Muscle of leg (tissue), 11 donors: ENCODE results near the gene PGA5. TPM values are rescaled to one million over a fixed set of nuclear protein-coding genes. Genes with fewer than 3 reads are reported as not detected.

Experiments
- DNase-seq: peaks from one replicate; pipeline ENCODE4 v3.0.0; 2013
- H3K27ac ChIP-seq: one replicate; pipeline ENCODE4 v1.5.1; 2013; ENCODE audit warnings: mild to moderate bottlenecking, low read length, control low read depth
- H3K27me3 ChIP-seq: one replicate; pipeline ENCODE4 v1.6.1; 2013; ENCODE audit warnings: low read length; ENCODE audit not compliant: control insufficient read depth, insufficient read depth
- H3K36me3 ChIP-seq: one replicate; pipeline ENCODE4 v1.6.1; 2013; ENCODE audit warnings: low read length; ENCODE audit not compliant: control insufficient read depth, insufficient read depth
- H3K4me1 ChIP-seq: one replicate; pipeline ENCODE4 v1.6.1; 2013; ENCODE audit warnings: low read length; ENCODE audit not compliant: control insufficient read depth, insufficient read depth
- H3K4me3 ChIP-seq: one replicate; pipeline ENCODE4 v1.5.1; 2013; ENCODE audit warnings: low read length, control low read depth
- H3K9me3 ChIP-seq: replicated peaks from 2 replicates; pipeline ENCODE4 v1.6.1; 2013; ENCODE audit warnings: low read depth, low read length; ENCODE audit not compliant: control insufficient read depth
- WGBS: methylation state at CpG from one replicate; pipeline ENCODE4 v1.1.5; 2013; ENCODE audit warnings: missing lambda C conversion rate; ENCODE audit not compliant: insufficient coverage; 5-methylcytosine and 5-hydroxymethylcytosine counted together
- polyA plus RNA-seq, 8 donors: library from polyadenylated mRNA; unstranded; fragments of 120-200 nt; gene quantifications; one replicate each; pipeline versions ENCODE4 v1.2.1 to v1.2.3, GENCODE V29; 2013; ENCODE audit warnings: inconsistent platforms in 1 of 8, low replicate concordance in 1 of 8; ENCODE audit not compliant: insufficient read length in 8 of 8, insufficient read depth in 1 of 8
- total RNA-seq: library from RNA; stranded (reverse); fragments of 120-200 nt; gene quantifications from one replicate; pipeline ENCODE4 v1.2.4, GENCODE V29; 2013

Gene PGA5
- total and polyA plus RNA-seq, 9 donors: 0.27 to 2.1 (median 1.1) TPM; not detected in 1

DNA sequence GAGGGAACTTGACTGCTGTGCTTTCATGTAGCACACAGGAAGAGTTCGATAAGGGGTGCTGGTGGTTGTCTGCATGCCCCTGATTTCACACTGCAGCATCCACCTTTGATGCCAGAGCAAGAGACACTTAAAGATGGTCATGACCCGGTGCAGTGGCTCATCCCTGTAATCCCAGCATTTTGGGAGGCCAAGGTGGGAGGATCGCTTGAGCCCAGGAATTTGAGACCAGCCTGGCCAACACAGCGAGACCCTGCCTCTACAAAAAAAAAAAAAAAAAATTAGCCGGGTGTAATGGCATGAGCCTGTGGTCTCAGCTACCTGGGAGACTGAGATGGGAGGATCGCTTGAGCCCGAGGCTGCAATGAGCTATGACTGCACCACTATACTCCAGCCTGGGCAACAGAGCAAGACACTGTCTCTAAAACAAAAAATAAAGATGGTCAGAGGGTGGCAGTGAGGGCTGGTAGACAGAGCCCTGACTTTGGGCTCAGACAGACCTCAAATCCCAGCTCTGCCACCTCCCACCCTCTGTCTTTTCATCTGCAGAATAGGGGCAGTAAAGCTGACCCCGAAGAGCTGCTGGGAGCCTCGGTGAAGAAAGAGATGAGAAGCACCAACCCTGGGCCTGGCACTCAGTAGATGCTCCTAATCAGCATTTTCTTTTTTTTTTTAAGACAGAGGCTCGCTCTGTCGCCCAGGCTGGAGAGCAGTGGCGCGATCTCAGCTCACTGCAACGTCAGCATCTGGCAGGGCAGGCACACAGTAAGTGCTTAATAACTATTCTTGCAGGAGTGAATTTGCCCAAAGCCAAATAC lies 36.4 kb downstream of the PGA5 start:
- Histone ChIP-seq H3K4me3 (no peak overlapping the region), H3K36me3 (peaks cover 21% of the 10 kb centered on the region), H3K27me3 (no peaks in the 10 kb centered on the region), H3K4me1 (peaks cover 3% of the 10 kb centered on the region), H3K9me3 (no peaks in the 10 kb centered on the region), H3K27ac (no peak overlapping the region)
- no peak for DNase-seq
- WGBS: 68% methylated on average over 9 of the region's 14 CpGs

DNA sequence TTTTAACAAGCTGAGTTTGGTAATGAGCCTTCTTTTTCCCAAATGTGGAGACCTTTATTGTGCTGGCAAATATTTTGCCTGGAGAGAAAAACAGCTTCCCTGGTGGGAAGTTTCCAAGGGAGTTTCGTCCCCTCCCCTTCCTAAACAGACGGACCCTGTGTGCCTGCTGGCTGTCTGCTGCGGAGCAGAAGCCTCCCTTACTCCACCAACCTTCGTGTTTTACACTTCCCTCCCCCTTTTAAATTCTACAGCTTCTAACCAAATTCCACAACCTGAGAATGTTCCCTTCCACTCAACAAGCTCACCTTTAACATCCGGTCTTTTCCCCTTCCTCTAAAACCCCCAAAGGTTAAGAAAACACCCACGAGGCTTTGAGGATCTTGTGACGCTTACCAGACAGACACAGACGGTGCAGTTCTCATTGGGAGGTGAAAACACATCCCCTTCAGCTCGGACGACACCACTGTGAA lies 37.1 kb downstream of the PGA5 start:
- 36% methylated on average over 6 of the region's 10 CpGs for WGBS

DNA sequence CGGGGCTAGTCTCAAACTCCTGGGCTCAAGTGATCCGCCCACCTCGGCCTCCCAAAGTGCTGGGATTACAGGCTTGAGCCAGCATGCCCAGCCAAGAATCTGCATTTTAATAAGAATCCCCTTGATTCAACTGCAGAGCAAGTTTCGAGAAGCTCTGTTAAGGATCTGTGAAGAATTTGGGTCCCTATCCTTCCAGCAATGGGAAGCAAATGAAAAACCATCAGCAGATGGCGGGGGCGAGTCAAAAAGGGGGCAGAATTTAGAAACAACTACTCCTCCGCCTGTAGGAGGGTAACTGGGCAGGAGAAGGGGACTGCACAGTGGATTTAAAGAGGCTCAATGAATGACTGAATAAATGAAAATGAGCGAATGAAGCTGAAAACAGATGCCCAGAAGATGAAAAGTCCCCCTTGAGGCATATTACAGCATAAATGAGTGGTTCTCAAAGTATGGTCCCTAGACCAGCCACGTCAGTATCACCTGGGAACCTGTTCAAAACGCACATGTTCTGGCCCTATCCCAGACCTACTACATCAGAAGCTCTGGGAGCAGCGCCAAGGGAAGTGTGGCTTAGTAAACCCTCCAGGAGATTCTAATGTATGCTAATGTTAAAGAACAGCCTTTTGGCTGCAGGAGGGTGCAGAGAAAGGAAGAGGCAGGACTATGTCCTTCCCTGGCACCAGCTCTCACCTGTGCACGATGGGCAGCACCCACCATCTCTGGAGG lies 39.1 kb downstream of the PGA5 start:
- H3K36me3 ChIP-seq: peaks cover 22% of the 10 kb centered on the region
- no peak overlapping the region for H3K27ac ChIP-seq
- WGBS: 50% methylated on average over 5 of the region's 12 CpGs
- no peaks in the 10 kb centered on the region for H3K27me3 ChIP-seq
- H3K4me3 ChIP-seq: no peak overlapping the region
- DNase-seq: no peak
- no peaks in the 10 kb centered on the region for H3K4me1 ChIP-seq
- H3K9me3 ChIP-seq: no peaks in the 10 kb centered on the region

More for the DNA sequence above, 37.1 kb downstream of the PGA5 start:
- Histone ChIP-seq H3K27ac (no peak overlapping the region), H3K27me3 (no peaks in the 10 kb centered on the region), H3K36me3 (peaks cover 21% of the 10 kb centered on the region), H3K4me1 (peaks cover 2% of the 10 kb centered on the region), H3K4me3 (no peak overlapping the region), H3K9me3 (no peaks in the 10 kb centered on the region)
- no peak for DNase-seq

DNA sequence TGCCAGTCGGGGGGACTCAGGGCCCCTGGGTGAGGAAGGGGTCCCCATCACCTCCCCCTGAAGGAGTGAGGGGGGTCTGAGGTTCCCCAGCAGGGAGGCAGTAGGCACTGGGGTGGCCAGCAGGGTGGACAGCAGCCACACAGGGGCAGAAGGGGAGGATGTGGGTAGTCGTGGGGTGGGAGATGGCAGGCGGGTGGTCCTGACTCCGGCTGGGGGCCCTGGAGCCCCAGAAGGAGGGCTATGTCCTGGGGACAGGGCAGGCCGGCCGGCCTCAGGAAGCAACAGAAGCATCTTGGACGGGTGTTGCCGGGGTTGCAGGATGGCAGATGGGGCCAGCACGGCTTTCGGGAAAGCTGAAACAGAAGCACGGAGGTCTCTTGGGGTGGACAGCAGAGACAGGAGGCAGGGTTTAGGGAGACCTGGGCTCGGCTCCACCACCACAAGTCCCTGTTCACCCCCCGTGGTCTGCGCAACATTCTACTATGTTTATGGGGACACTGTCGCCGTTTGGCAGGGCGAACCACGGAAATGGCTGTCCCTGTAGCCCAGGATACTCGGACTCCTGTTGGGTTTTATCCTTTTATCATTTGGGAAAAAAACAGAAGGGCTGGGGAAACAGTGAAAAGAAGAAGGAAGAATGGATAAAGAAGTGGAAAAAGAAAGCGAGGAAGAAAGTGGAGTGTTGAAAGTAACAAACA lies 40.1 kb downstream of the PGA5 start:
- H3K9me3 ChIP-seq: no peaks in the 10 kb centered on the region
- no peaks in the 10 kb centered on the region for H3K27me3 ChIP-seq
- WGBS: 82% methylated on average over 15 of the region's 20 CpGs
- DNase-seq: no peak
- no peak overlapping the region for H3K4me3 ChIP-seq
- H3K27ac ChIP-seq: no peak overlapping the region
- H3K36me3 ChIP-seq: peaks cover 23% of the 10 kb centered on the region
- H3K4me1 ChIP-seq: no peaks in the 10 kb centered on the region

DNA sequence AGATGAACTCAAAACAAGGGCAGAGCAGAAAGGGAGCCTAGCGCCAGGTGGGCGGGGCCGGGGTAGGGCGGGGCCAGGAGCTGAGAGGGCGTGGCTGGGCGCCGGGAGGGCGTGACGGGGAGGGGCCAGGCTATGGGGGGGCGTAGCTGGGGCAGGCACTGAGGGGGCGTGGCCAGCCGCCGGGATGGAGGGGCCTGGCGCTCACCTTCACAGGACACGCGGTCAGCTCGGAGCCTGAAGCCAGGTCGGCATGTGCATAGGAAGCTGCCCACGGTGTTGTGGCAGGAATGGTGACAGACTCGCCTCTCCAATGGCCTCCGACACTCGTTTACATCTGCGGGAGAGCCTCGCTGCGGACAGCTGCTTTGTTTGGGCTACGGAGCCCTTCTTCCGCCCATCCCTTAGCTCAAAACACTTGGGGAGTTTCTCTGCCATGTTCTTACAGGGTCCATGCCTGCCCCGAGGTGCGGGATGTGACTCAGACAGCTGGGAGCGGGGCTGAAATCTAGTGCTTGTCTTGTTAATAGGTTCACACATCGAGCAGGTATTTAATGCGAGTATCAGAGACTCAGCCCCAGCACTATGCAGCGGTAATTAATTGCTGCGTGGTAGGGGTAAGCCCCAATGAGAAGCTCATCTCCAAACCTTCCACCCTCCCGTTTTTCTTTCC lies 40.7 kb downstream of the PGA5 start:
- no peak for DNase-seq
- Histone ChIP-seq H3K27ac (no peak overlapping the region), H3K4me3 (no peak overlapping the region), H3K4me1 (no peaks in the 10 kb centered on the region), H3K27me3 (no peaks in the 10 kb centered on the region), H3K9me3 (no peaks in the 10 kb centered on the region), H3K36me3 (peaks cover 25% of the 10 kb centered on the region)
- WGBS: 39% methylated on average over 33 of the region's 35 CpGs

DNA sequence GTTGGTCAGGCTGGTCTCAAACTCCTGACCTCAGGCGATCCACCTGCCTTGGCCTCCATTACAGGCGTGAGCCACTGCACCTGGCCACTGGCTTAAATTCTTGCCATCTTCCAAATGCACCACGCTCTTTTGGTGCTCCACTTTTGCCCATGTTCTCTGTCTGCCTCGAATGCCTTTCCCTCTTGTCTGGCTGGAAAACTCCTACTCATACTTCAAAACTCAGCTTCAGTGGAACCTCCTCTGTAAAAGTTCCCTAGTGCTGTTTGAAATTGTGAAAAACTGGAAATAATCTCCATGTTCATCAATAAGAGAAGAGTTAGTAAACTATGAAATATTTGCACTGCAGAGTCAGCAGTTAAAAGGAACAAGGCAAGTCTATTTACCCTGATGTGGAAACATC lies 42.6 kb downstream of the PGA5 start:
- Histone ChIP-seq H3K4me3 (no peak overlapping the region), H3K36me3 (peaks cover 16% of the 10 kb centered on the region), H3K27ac (no peak overlapping the region), H3K9me3 (no peaks in the 10 kb centered on the region), H3K4me1 (no peaks in the 10 kb centered on the region), H3K27me3 (no peaks in the 10 kb centered on the region)
- 94% methylated on average over 3 of the region's 4 CpGs for WGBS
- DNase-seq: no peak

DNA sequence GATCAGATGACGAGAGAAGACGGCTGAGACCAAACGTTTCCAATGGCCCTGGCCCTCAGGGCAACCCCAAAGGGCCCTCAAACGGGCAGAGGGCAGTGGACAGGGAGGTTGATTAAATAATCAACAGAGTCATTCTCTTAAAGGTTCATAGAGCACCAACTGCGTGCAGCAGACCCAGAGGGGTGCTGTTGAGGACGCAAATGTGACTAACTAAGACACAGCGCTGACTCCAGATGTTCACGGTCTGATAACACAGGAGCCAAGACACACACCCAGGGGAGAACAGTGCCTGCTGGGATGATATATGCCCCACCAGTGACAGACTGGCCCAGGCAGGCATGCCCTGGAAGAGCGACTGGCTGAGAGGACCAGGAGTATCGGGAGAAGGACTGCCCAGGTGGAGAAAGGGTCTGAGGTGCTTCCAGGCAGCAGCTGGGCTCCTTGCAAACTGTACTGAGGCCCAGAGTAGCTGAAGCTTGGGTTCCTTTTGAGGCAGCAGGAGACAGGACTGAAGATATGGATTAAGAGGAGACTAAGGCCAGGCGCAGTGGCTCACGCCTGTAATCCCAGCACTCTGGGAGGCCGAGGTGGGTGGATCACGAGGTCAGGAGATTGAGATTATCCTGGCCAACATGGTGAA lies 46.5 kb downstream of the PGA5 start:
- no peak for DNase-seq

DNA sequence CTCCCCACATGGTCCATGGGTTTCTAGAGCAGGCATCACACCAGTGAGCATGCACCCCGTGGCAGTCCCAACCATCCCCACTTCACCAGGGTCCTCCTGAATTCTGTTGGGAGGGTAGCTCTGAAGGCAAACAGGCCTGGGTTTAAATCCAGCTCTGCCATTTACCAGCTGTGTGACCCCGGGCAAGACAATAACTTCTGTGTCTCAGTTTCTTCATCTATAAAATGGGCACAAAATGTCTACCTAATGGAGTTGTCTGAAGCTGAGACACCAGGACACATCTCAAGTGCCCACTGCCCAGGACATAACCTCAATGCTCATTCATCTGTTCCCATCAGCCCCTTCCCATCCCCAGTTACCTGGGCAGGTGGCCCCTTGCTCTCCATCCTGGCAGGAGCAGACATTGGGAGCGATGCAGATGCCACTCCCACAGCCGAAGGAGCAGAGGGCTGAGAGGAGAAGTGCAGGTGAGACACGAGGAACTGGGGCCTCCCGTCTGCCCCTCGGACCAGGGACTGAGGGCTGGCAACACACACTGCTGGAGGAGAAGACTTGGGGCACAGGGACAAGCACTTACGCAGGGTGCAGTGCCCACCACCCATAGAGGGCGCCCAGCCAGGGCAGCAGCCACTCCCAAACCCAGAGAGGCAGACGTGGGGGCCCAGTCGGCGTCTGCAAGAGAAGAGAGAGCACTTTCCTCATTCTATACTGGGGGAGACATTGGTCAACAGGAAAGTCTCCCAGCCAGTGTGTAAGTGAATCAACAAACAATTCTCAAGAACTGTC lies 50.1 kb downstream of the PGA5 start:
- no peak overlapping the region for H3K4me3 ChIP-seq
- no peak overlapping the region for H3K27ac ChIP-seq
- peaks cover 16% of the 10 kb centered on the region for H3K27me3 ChIP-seq
- no peak for DNase-seq
- WGBS: 93% methylated on average over 8 of the region's 12 CpGs
- peaks cover 21% of the 10 kb centered on the region for H3K4me1 ChIP-seq
- H3K9me3 ChIP-seq: no peaks in the 10 kb centered on the region
- H3K36me3 ChIP-seq: peaks cover 4% of the 10 kb centered on the region

More for the DNA sequence above, 46.5 kb downstream of the PGA5 start:
- no peaks in the 10 kb centered on the region for H3K9me3 ChIP-seq
- no peaks in the 10 kb centered on the region for H3K27me3 ChIP-seq
- peaks cover 9% of the 10 kb centered on the region for H3K36me3 ChIP-seq
- H3K4me1 ChIP-seq: no peaks in the 10 kb centered on the region
- WGBS: 92% methylated on average over 11 of the region's 14 CpGs
- no peak overlapping the region for H3K27ac ChIP-seq
- H3K4me3 ChIP-seq: no peak overlapping the region

DNA sequence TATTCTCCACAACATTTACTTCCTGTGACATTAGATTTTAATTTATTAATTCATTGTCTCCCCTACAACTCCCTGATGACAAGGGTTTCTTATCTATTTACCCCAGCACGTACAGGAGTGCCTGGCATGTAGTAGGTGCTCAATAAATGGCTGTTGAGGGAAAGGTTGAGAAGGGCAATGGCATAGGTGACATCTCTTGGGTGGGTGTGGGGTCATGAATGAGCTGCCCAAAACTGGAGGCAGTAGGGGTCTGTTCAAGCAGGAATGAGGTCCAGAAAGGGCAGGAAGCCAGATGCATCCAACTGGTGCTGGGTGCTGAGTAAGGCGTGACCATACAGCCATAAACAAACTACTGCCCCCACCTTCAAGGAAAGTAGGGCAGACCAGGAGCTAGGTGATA lies 51.4 kb downstream of the PGA5 start:
- H3K4me3 ChIP-seq: no peak overlapping the region
- peaks cover 16% of the 10 kb centered on the region for H3K27me3 ChIP-seq
- no peak overlapping the region for H3K27ac ChIP-seq
- peaks cover 5% of the 10 kb centered on the region for H3K36me3 ChIP-seq
- peaks cover 22% of the 10 kb centered on the region for H3K4me1 ChIP-seq
- DNase-seq: no peak
- WGBS: no CpG with 5 or more reads among the region's 2 CpGs
- no peaks in the 10 kb centered on the region for H3K9me3 ChIP-seq
